Fibroblast of villous mesenchyme (primary cell): ENCODE results near the gene MC1R. TPM values are rescaled to one million over a fixed set of nuclear protein-coding genes. Genes with fewer than 3 reads are reported as not detected.

Experiments used
- DNase-seq: peaks from one replicate; pipeline ENCODE4 v3.0.0-alpha.2; 2010; ENCODE audit warnings: low read depth
- H3K4me3 ChIP-seq: 2 replicates; pipeline ENCODE4 v1.5.1; 2011; ENCODE audit warnings: low read depth, mild to moderate bottlenecking, low read length
- total RNA-seq: library from RNA; depleted of rRNA; stranded (reverse); fragments of >200 nt; gene quantifications from 2 replicates; pipeline ENCODE4 v1.2.3, GENCODE V29; 2012
- TF ChIP-seq, protein P1 (sequence below): IDR thresholded peaks from 2 replicates; pipeline ENCODE4 v1.5.1; 2012; ENCODE audit warnings: low read depth, mild to moderate bottlenecking, low read length; ENCODE audit not compliant: insufficient read depth

Gene MC1R
- total RNA-seq, 1 donor, result 3.9 TPM

- TF ChIP-seq, protein P1, sequence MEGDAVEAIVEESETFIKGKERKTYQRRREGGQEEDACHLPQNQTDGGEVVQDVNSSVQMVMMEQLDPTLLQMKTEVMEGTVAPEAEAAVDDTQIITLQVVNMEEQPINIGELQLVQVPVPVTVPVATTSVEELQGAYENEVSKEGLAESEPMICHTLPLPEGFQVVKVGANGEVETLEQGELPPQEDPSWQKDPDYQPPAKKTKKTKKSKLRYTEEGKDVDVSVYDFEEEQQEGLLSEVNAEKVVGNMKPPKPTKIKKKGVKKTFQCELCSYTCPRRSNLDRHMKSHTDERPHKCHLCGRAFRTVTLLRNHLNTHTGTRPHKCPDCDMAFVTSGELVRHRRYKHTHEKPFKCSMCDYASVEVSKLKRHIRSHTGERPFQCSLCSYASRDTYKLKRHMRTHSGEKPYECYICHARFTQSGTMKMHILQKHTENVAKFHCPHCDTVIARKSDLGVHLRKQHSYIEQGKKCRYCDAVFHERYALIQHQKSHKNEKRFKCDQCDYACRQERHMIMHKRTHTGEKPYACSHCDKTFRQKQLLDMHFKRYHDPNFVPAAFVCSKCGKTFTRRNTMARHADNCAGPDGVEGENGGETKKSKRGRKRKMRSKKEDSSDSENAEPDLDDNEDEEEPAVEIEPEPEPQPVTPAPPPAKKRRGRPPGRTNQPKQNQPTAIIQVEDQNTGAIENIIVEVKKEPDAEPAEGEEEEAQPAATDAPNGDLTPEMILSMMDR, result no peak
- no peak overlapping the region for H3K4me3 ChIP-seq
- no peak for DNase-seq
Measured at GRCh38 chr16:89969741-89970410, 51.2 kb downstream of the MC1R start.

Other genes starting within 250 kb of the MC1R start
- 35.8 and 51.0 TPM in 2 replicates for gene CDK10, start 232.2 kb upstream of the MC1R start, total RNA-seq
- gene SPATA2L, start 217.2 kb upstream of the MC1R start, total RNA-seq, result 9.5 and 12.6 TPM in 2 replicates
- 9.9 and 11.0 TPM in 2 replicates for gene VPS9D1, start 198.0 kb upstream of the MC1R start, total RNA-seq
- gene ZNF276, start 197.3 kb upstream of the MC1R start, total RNA-seq, result 11.0 and 15.1 TPM in 2 replicates
- 21.9 and 22.0 TPM in 2 replicates for gene FANCA, start 102.2 kb upstream of the MC1R start, total RNA-seq
- 3.5 and 3.9 TPM in 2 replicates for gene SPIRE2, start 90.4 kb upstream of the MC1R start, total RNA-seq
- 188 and 270 TPM in 2 replicates for gene TCF25, start 45.3 kb upstream of the MC1R start, total RNA-seq
- 95.9 and 128 TPM in 2 replicates for gene TUBB3, start 4.5 kb downstream of the MC1R start, total RNA-seq
- 53.1 and 79.9 TPM in 2 replicates for gene DEF8, start 29.9 kb downstream of the MC1R start, total RNA-seq
- gene DBNDD1, start 100.6 kb downstream of the MC1R start, total RNA-seq, result 0.64 and 0.86 TPM in 2 replicates
- not detected in 2 replicates for gene PRDM7, start 158.5 kb downstream of the MC1R start, total RNA-seq